ENCODE data around the gene CACNA1D.

The CACNA1D gene

GRCh38 chr3:53671192-53671960 lies 177.0 kb downstream of the CACNA1D start:
- no peaks in the 10 kb centered on the region for H3K36me3 ChIP-seq (ENCODE audit: control insufficient read depth, insufficient read depth, low read length)
- no peaks in the 10 kb centered on the region for H3K4me1 ChIP-seq (ENCODE audit: control insufficient read depth, insufficient read depth, low read length)
- no peaks in the 10 kb centered on the region for H3K27me3 ChIP-seq (ENCODE audit: control insufficient read depth, insufficient read depth, low read length)
- no peak overlapping the region for H3K9ac ChIP-seq (ENCODE audit: low read depth, low read length)
- no peaks in the 10 kb centered on the region for H3K9me3 ChIP-seq (ENCODE audit: control insufficient read depth, insufficient read depth, low read length)
- H3K4me3 ChIP-seq (ENCODE audit: low read depth, low read length), result no peak overlapping the region

DNA sequence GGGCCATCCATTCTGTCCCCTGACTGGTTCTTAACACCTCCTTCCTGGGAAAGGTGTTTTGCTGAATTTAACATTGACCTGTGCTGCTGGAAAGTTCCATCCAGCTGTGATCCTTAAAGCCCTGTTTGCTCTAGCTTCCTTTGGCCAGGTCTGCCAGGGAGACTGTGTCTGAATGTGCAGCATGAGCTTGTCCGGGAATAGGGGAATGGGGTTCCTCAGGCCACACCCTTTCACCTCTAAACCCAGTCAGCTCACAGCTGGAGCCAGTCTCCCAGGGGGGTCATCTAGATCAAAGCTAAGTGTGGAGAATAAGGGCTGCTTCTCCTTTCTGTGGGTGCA lies 177.5 kb downstream of the CACNA1D start:
- Histone ChIP-seq H3K36me3 (ENCODE audit: control insufficient read depth, insufficient read depth, low read length) (no peaks in the 10 kb centered on the region), H3K27me3 (ENCODE audit: control insufficient read depth, insufficient read depth, low read length) (no peaks in the 10 kb centered on the region), H3K9ac (ENCODE audit: low read depth, low read length) (no peak overlapping the region), H3K4me1 (ENCODE audit: control insufficient read depth, insufficient read depth, low read length) (no peaks in the 10 kb centered on the region), H3K9me3 (ENCODE audit: control insufficient read depth, insufficient read depth, low read length) (no peaks in the 10 kb centered on the region), H3K4me3 (ENCODE audit: low read depth, low read length) (no peak overlapping the region)

DNA sequence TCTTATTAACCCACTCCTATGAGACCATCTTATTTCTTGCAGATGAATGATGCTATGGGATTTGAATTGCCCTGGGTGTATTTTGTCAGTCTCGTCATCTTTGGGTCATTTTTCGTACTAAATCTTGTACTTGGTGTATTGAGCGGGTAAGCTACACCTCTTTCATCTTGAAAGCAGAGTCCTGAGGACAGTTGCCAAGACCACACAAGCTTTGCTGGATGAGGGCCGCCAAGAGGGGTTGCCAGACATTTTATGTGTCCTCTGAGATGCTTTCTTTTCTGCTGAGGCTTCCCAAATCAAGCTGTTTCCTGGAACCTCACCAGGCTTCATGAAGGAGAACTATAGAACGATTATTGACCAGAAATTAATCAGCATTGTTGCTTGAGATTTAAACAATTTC lies 178.6 kb downstream of the CACNA1D start:
- Histone ChIP-seq H3K36me3 (ENCODE audit: control insufficient read depth, insufficient read depth, low read length) (no peaks in the 10 kb centered on the region), H3K4me1 (ENCODE audit: control insufficient read depth, insufficient read depth, low read length) (no peaks in the 10 kb centered on the region), H3K9me3 (ENCODE audit: control insufficient read depth, insufficient read depth, low read length) (no peaks in the 10 kb centered on the region), H3K4me3 (ENCODE audit: low read depth, low read length) (no peak overlapping the region), H3K27me3 (ENCODE audit: control insufficient read depth, insufficient read depth, low read length) (no peaks in the 10 kb centered on the region), H3K9ac (ENCODE audit: low read depth, low read length) (no peak overlapping the region)

DNA sequence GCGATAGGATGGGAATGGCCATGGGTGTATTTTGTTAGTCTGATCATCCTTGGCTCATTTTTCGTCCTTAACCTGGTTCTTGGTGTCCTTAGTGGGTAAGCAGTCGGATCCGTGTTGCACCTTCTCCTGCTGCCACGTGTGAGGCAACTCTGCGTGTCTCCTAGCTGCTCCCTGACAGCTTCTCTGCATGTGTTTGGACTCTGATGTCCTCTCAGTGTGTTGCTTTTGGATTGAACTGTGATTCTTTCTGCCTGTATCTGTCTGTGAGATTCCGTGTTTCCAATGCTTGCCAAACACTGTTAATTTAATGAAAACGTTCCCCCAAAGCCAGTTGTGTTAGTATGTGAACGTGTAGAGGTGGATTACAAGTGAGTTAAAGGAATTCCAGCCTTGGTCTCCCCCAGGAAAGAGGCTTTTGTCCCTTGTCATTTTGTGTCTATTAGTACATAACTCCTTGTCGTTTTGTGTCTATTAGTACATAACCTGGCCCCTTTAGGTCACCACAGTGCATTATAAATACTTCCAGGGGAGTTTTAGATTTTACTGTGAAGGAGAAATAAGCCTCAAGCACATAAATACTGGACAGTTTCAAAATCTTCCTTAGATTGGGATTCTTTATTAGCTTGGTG lies 179.4 kb downstream of the CACNA1D start:
- no peaks in the 10 kb centered on the region for H3K4me1 ChIP-seq (ENCODE audit: control insufficient read depth, insufficient read depth, low read length)
- no peak overlapping the region for H3K9ac ChIP-seq (ENCODE audit: low read depth, low read length)
- H3K27me3 ChIP-seq (ENCODE audit: control insufficient read depth, insufficient read depth, low read length), result no peaks in the 10 kb centered on the region
- no peaks in the 10 kb centered on the region for H3K9me3 ChIP-seq (ENCODE audit: control insufficient read depth, insufficient read depth, low read length)
- H3K4me3 ChIP-seq (ENCODE audit: low read depth, low read length), result no peak overlapping the region
- H3K36me3 ChIP-seq (ENCODE audit: control insufficient read depth, insufficient read depth, low read length), result no peaks in the 10 kb centered on the region

DNA sequence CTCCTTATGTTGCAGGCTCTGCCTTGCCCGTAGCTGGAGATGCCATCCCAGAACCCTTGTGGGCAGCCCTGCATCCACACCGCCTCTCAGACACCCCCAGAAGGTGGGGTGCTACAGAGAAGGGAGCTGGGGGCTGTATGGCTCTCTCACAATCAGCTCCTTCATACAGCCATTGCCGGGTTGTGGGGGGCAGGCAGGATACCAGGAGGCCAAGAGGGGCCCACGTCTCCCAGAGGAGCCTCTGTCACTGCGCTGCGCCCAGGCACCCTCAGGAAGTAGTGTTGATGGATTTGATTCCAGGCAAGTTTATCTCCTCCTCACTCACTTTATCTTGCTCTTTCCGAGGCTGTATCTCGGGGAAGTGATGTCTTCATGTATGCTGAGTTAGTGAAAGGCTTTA lies 180.2 kb downstream of the CACNA1D start:
- no peaks in the 10 kb centered on the region for H3K4me1 ChIP-seq (ENCODE audit: control insufficient read depth, insufficient read depth, low read length)
- no peak overlapping the region for H3K4me3 ChIP-seq (ENCODE audit: low read depth, low read length)
- no peaks in the 10 kb centered on the region for H3K9me3 ChIP-seq (ENCODE audit: control insufficient read depth, insufficient read depth, low read length)

DNA sequence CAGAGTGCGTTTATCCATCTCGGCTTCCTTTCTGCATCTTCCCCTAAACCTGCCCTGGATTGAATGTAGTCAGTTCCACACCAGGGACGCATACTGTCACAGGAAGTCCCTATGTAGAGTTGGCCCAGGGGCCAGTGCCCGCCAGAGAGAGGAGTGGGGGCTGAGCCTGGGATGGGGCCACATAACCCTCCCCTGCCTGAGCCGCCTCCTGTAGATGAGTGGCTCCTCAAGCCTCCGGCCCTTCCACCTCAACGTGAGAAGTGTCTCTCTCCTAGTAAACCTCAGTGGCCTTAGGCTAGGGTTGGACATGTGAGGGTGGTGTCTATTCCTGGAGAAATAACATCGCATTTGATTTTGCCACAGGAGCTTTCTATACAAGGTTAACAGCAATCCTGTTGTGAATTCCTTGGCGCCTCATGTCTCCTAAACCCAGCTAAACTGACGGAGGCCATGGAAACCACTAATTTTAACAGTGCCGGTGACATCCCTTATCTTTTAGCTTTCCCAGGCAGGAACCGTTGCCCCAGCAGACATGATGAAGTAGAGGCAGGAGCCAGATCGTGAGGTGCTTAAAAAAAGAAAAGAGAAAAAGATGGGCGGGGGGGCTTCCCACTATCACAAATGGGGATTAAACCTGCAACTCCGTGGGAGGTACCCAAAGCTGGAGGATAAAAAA lies 180.7 kb downstream of the CACNA1D start:
- Histone ChIP-seq H3K9me3 (ENCODE audit: control insufficient read depth, insufficient read depth, low read length) (no peaks in the 10 kb centered on the region), H3K9ac (ENCODE audit: low read depth, low read length) (no peak overlapping the region), H3K4me1 (ENCODE audit: control insufficient read depth, insufficient read depth, low read length) (no peaks in the 10 kb centered on the region), H3K4me3 (ENCODE audit: low read depth, low read length) (no peak overlapping the region), H3K36me3 (ENCODE audit: control insufficient read depth, insufficient read depth, low read length) (no peaks in the 10 kb centered on the region), H3K27me3 (ENCODE audit: control insufficient read depth, insufficient read depth, low read length) (no peaks in the 10 kb centered on the region)

More for the DNA sequence above, 180.2 kb downstream of the CACNA1D start:
- Histone ChIP-seq H3K9ac (ENCODE audit: low read depth, low read length) (no peak overlapping the region), H3K36me3 (ENCODE audit: control insufficient read depth, insufficient read depth, low read length) (no peaks in the 10 kb centered on the region), H3K27me3 (ENCODE audit: control insufficient read depth, insufficient read depth, low read length) (no peaks in the 10 kb centered on the region)

GRCh38 chr3:53675942-53676341 lies 181.5 kb downstream of the CACNA1D start:
- Histone ChIP-seq H3K4me1 (ENCODE audit: control insufficient read depth, insufficient read depth, low read length) (no peaks in the 10 kb centered on the region), H3K9me3 (ENCODE audit: control insufficient read depth, insufficient read depth, low read length) (no peaks in the 10 kb centered on the region), H3K36me3 (ENCODE audit: control insufficient read depth, insufficient read depth, low read length) (no peaks in the 10 kb centered on the region), H3K9ac (ENCODE audit: low read depth, low read length) (no peak overlapping the region), H3K4me3 (ENCODE audit: low read depth, low read length) (no peak overlapping the region), H3K27me3 (ENCODE audit: control insufficient read depth, insufficient read depth, low read length) (no peaks in the 10 kb centered on the region)

- Histone ChIP-seq H3K36me3 (ENCODE audit: control insufficient read depth, insufficient read depth, low read length) (no peaks in the 10 kb centered on the region), H3K9ac (ENCODE audit: low read depth, low read length) (no peak overlapping the region), H3K9me3 (ENCODE audit: control insufficient read depth, insufficient read depth, low read length) (no peaks in the 10 kb centered on the region), H3K27me3 (ENCODE audit: control insufficient read depth, insufficient read depth, low read length) (no peaks in the 10 kb centered on the region), H3K4me3 (ENCODE audit: low read depth, low read length) (no peak overlapping the region), H3K4me1 (ENCODE audit: control insufficient read depth, insufficient read depth, low read length) (no peaks in the 10 kb centered on the region)
Observed at GRCh38 chr3:53677413-53677812, 183.0 kb downstream of the CACNA1D start.

GRCh38 chr3:53680028-53680427 lies 185.6 kb downstream of the CACNA1D start:
- no peaks in the 10 kb centered on the region for H3K36me3 ChIP-seq (ENCODE audit: control insufficient read depth, insufficient read depth, low read length)
- no peak overlapping the region for H3K4me3 ChIP-seq (ENCODE audit: low read depth, low read length)
- H3K4me1 ChIP-seq (ENCODE audit: control insufficient read depth, insufficient read depth, low read length), result no peaks in the 10 kb centered on the region
- H3K27me3 ChIP-seq (ENCODE audit: control insufficient read depth, insufficient read depth, low read length), result no peaks in the 10 kb centered on the region
- no peak overlapping the region for H3K9ac ChIP-seq (ENCODE audit: low read depth, low read length)
- H3K9me3 ChIP-seq (ENCODE audit: control insufficient read depth, insufficient read depth, low read length), result no peaks in the 10 kb centered on the region

GRCh38 chr3:53682807-53683206 lies 188.4 kb downstream of the CACNA1D start:
- Histone ChIP-seq H3K9me3 (ENCODE audit: control insufficient read depth, insufficient read depth, low read length) (no peaks in the 10 kb centered on the region), H3K4me1 (ENCODE audit: control insufficient read depth, insufficient read depth, low read length) (no peaks in the 10 kb centered on the region), H3K27me3 (ENCODE audit: control insufficient read depth, insufficient read depth, low read length) (no peaks in the 10 kb centered on the region), H3K9ac (ENCODE audit: low read depth, low read length) (no peak overlapping the region), H3K36me3 (ENCODE audit: control insufficient read depth, insufficient read depth, low read length) (no peaks in the 10 kb centered on the region), H3K4me3 (ENCODE audit: low read depth, low read length) (no peak overlapping the region)

GRCh38 chr3:53688066-53688465 lies 193.7 kb downstream of the CACNA1D start:
- no peaks in the 10 kb centered on the region for H3K4me1 ChIP-seq (ENCODE audit: control insufficient read depth, insufficient read depth, low read length)
- no peak overlapping the region for H3K4me3 ChIP-seq (ENCODE audit: low read depth, low read length)
- no peaks in the 10 kb centered on the region for H3K27me3 ChIP-seq (ENCODE audit: control insufficient read depth, insufficient read depth, low read length)
- no peaks in the 10 kb centered on the region for H3K9me3 ChIP-seq (ENCODE audit: control insufficient read depth, insufficient read depth, low read length)
- no peaks in the 10 kb centered on the region for H3K36me3 ChIP-seq (ENCODE audit: control insufficient read depth, insufficient read depth, low read length)
- H3K9ac ChIP-seq (ENCODE audit: low read depth, low read length), result no peak overlapping the region

GRCh38 chr3:53688989-53689388 lies 194.6 kb downstream of the CACNA1D start:
- Histone ChIP-seq H3K9me3 (ENCODE audit: control insufficient read depth, insufficient read depth, low read length) (no peaks in the 10 kb centered on the region), H3K4me3 (ENCODE audit: low read depth, low read length) (no peak overlapping the region), H3K4me1 (ENCODE audit: control insufficient read depth, insufficient read depth, low read length) (no peaks in the 10 kb centered on the region), H3K27me3 (ENCODE audit: control insufficient read depth, insufficient read depth, low read length) (no peaks in the 10 kb centered on the region), H3K36me3 (ENCODE audit: control insufficient read depth, insufficient read depth, low read length) (no peaks in the 10 kb centered on the region), H3K9ac (ENCODE audit: low read depth, low read length) (no peak overlapping the region)
